Breast epithelium (tissue), 3 donors: Measurements from ENCODE around the gene ADGRV1.

Source experiments
- POLR2A ChIP-seq: fragments of 450-650 bp; IDR thresholded peaks from one replicate; pipeline ENCODE4 v1.6.1; 2016; ENCODE audit warnings: antibody characterized with exemption, mild to moderate bottlenecking, moderate library complexity
- POLR2AphosphoS5 ChIP-seq, 3 donors: sonication (generic); formaldehyde crosslinking; IDR thresholded peaks; one replicate each; pipeline ENCODE4 v1.6.1; 2017; ENCODE audit warnings: antibody characterized with exemption in 3 of 3

DNA sequence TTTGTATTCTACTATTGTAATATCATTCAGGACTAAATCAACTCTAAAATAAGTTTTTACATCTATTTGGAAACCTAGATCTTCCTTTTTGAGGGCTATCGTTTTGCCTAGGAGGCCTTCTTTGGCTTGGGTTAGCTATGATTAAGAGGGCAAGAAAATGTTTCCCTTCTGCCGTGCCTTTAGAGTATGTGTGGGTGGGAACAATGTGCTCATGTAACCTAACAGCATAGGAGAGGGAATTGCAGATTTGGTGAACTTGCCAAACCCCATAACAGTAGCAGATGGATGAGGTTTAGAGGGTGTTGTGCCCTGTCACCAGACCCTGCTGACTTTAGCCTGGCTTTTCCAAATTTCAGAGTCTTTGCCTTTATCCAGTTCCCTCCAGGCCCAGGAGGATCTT is 339.0 kb downstream of the ADGRV1 start:
- TF ChIP-seq POLR2A: no peak
- no peak for TF ChIP-seq POLR2AphosphoS5 (IDR thresholded peaks at IDR 0.05)
